HG03039 (cell line): ENCODE data around the gene SCAF11.
A peak's percentile ranks its signal among the peaks of the same experiment; 100 is the strongest.
"Not testable (repeated sequence)": the region's sequence is repeated elsewhere in the genome, so short reads cannot be mapped to it uniquely, and the experiment has no call there.

Source experiments
- ATAC-seq: cut with Tn5 transposase; IDR thresholded peaks from one replicate; pipeline ENCODE4 v1.9.1; 2021; ENCODE audit warnings: mild to moderate bottlenecking, moderate library complexity; ENCODE audit not compliant: unreplicated experiment

The SCAF11 gene, protein sequence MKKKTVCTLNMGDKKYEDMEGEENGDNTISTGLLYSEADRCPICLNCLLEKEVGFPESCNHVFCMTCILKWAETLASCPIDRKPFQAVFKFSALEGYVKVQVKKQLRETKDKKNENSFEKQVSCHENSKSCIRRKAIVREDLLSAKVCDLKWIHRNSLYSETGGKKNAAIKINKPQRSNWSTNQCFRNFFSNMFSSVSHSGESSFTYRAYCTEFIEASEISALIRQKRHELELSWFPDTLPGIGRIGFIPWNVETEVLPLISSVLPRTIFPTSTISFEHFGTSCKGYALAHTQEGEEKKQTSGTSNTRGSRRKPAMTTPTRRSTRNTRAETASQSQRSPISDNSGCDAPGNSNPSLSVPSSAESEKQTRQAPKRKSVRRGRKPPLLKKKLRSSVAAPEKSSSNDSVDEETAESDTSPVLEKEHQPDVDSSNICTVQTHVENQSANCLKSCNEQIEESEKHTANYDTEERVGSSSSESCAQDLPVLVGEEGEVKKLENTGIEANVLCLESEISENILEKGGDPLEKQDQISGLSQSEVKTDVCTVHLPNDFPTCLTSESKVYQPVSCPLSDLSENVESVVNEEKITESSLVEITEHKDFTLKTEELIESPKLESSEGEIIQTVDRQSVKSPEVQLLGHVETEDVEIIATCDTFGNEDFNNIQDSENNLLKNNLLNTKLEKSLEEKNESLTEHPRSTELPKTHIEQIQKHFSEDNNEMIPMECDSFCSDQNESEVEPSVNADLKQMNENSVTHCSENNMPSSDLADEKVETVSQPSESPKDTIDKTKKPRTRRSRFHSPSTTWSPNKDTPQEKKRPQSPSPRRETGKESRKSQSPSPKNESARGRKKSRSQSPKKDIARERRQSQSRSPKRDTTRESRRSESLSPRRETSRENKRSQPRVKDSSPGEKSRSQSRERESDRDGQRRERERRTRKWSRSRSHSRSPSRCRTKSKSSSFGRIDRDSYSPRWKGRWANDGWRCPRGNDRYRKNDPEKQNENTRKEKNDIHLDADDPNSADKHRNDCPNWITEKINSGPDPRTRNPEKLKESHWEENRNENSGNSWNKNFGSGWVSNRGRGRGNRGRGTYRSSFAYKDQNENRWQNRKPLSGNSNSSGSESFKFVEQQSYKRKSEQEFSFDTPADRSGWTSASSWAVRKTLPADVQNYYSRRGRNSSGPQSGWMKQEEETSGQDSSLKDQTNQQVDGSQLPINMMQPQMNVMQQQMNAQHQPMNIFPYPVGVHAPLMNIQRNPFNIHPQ (N-terminal part only)

DNA sequence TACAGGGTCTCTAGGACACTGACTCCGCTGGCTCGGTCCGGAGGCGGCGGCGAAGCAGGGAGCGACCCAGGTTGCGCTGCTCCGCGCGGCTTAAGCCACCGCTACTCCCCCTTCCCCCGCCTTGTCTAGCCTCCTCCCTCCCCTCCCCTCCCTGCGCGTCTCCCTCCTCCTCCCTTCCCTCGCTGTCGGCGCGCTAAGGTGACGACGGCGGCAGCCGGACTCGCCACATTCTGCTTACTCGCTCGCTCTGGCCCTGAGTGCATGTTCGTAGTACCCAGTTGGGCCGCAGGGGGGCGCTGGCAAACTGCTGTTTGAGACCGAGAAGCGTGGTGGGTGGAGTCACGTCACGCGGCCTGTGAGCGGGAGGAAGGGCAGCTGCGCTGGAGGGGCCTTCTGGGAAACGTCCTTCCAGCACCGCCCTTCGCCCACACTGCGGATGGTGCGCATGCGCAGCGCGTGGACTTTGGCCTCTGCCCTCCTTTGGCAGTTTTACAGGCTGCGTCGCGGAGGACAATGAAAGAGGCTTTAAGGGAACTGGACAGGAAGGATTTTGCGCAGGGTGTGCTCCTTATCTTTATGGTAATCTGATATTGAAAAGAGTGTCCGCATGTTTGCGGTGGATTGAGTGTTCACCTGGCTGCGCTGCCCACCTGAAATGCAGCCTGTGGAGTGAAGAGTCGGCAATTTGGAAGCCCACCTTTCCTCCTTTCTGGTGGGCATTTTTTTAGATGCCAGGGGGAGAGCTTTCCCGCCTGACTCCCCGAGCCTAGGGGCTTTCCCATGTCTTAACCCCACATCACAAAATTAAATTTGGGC, at the start of gene SCAF11:
SCAF11 (minus strand) TSS at position 107 of the 816 bp plus-strand sequence. CDS start 26,407 bp downstream, outside the sequence.
- ATAC-seq: peak; percentile 69

DNA sequence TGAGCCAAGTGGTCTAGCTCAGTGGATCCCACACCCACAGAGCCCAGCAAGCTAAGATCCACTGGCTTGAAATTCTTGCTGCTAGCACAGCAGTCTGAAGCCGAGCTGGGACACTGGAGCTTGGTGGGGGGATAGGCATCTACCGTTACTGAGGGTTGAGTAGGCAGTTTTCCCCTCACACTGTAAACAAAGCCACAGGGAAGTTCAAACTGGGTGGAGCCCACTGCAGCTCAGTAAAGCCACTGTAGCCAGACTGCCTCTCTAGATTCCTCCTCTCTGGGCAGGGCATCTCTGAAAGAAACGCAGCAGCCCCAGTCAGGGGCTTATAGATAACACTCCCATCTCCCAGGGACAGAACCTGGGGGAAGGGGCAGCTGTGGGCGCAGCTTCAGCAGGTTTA, 46.7 kb upstream of the SCAF11 start:
- not testable (repeated sequence) for ATAC-seq

DNA sequence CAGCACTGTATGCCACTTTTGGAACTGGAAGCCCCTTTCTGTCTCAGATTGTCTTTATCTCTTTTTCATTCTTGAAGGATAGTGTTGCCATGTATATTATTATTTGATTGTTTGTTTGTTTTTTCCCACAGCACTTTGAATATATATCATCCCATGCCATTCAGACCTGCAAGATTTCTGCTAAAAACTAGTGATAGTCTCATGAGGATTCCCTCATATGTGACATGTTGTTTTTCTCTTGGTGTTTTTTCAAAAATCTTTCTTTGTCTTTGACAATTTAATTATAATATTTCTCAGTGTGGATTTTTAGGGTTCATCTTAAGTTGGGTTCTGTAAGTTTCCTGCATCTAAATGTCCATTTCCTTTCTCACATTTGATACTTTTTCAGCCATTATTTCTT, 36.8 kb upstream of the SCAF11 start:
- no peak for ATAC-seq

DNA sequence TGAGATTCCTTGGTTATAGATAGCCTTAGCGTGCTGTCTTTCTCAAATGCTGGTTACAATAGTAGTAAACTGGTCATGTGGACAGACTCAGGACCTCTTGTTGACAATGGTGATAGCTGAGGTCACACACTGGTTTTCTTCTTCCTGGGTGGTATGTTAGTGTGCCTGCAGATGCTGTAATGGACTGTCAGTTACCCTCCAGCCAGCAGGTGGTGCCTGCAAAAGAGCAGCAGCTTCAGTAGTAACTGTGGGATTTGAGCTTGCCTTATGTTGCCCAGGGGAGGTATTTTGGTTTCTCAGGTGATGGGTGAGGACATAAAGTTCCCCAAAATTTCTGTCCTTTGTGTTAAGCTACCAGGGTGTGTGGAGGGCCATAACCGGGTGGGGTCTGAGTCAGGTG, 33.7 kb upstream of the SCAF11 start:
- no peak for ATAC-seq

DNA sequence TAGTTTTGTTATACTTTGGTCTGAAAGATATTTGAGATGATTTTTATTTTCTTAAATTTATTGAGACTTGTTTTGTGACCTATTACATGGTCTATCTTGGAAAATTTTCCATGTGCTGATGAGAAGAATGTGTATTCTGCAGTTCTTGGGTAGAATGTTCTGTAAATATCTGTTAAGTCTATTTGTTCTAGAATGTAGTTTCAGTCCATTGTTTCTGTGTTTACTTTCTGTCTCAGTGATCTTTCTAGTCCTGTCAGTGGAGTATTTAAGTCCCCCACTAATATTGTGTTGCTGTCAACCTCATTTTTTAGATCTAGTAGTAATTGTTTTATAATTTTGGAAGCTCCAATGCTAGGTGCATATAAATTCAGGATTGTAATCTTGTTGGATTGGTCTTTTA, 30.4 kb upstream of the SCAF11 start:
- no peak for ATAC-seq

DNA sequence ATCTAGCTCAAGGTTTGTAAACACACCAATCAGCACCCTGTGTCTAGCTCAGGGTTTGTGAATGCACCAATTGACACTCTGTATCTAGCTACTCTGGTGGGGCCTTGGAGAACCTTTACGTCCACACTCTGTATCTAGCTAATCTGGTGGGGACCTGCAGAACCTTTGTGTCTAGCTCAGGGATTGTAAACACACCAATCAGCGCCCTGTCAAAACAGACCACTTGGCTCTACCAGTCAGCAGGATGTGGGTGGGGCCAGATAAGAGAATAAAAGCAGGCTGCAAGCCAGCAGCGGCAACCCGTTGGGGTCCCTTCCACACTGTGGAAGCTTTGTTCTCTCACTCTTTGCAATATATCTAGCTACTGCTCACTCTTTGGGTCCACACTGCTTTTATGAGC, 28.3 kb upstream of the SCAF11 start:
- not testable (repeated sequence) for ATAC-seq

DNA sequence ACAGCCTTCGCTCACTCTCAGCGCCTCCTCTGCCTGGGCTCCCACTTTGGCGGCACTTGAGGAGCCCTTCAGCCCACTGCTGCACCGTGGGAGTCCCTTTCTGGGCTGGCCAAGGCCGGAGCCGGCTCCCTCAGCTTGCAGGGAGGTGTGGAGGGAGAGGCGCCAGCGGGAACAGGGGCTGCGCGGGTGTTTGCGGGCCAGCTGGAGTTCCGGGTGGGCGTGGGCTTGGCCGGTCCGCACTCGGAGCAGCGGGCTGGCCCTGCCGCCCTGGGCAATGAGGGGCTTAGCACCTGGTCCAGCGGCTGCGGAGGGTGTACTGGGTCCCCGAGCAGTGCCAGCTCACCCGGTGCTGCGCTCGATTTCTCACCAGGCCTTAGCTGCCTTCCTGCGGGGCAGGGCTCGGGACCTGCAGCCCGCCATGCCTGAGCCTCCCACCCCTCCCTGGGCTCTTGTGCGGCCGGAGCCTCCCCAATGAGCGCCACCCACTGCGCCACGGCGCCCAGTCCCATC, 27.5 kb upstream of the SCAF11 start:
- ATAC-seq: not testable (repeated sequence)

DNA sequence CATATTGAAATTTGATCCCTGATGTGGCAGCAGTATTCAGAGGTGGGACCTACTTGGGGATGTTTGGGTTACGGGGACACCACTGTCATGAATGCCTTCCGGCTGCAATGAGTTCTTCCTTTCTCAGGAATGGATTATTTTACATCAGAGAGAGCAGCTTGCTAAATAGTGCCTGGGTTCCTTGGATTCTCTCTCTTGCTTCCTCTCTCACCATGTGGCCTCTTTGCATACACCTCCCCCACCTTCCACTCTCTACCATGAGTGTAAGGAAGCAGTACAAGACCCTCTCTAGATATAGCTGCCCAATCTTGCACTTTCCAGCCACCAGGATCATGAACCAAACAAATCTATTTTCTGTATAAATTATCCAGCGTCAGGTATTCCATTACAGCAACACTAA, 15.4 kb upstream of the SCAF11 start:
- ATAC-seq: no peak

DNA sequence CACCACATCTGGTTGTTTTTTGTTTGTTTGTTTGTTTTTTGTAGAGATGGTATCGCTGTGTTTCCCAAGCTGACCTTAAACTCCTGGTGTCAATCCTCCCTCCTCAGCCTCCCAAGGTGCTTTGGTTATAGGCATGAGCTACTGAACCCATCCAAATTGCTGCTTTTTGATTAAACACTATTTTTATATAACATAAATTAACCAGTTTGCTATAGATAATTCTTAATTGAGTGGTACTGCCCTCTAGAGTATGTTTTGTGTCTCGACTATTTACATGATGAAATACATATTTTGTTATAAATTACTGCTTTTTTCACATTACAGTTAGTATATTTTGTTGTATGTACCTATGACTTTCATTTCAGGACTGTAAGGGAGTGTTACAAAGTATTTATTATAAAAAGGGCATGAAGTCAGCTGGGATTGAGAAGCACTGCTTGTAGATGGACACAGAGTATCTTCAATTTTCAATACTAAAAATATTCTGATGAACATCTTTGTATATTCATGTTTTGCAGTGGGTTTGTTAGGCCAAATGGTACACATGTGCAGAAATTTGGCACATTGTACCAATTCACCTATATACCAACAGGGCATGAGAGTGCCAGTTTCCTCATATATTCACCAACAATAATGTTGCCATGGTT, 14.9 kb upstream of the SCAF11 start:
- ATAC-seq: no peak

DNA sequence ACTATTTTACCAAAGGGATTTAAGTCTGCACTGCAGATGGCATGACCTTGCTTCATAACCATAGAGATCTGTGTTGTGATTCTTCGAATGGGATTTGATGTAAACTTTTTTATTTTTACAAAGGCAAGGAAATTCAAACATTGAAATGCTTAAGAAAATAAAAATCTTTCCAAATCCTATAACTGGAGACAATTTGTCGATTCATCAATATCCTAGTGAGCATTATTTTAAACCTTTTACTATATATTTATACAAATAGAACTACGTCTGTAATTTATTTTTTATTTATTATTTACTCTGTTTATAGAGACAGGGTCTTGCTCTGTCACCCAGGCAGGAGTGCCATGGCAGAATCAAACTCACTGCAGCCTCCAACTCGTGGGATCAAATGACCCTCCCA, 14.3 kb upstream of the SCAF11 start:
- ATAC-seq: no peak

DNA sequence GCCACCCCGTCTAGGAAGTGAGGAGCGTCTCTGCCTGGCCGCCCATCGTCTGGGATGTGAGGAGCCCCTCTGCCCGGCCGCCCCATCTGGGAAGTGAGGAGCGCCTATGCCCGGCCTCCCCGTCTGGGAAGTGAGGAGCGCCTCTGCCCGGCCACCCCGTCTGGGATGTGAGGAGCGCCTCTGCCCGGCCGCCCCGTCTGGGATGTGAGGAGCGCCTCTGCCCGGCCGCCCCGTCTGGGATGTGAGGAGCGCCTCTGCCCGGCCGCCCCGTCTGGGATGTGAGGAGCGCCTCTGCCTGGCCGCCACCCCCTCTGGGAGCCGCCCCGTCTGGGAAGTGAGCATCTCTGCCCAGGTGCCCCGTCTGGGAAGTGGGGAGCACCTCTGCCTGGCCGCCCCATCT, 9.7 kb upstream of the SCAF11 start:
- not testable (repeated sequence) for ATAC-seq

DNA sequence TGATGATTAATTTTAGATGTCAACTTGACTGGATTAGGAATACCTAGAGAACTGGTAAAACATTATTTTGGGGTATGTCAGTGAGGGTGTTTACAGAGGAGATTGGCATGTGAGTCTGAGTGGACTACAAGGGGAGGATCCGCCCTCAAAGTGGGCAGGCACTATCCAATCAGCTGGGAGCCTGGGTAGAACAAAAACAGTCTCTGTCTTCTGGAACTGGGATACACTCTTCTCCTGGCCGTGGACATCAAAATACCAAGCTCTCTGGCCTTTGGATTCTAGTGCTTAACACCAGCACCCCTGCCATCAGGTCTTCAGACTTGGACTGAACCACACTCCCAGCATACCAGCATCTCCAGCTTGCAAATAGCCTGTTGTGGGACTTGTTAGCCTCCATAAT, 4.4 kb upstream of the SCAF11 start:
- ATAC-seq: no peak

DNA sequence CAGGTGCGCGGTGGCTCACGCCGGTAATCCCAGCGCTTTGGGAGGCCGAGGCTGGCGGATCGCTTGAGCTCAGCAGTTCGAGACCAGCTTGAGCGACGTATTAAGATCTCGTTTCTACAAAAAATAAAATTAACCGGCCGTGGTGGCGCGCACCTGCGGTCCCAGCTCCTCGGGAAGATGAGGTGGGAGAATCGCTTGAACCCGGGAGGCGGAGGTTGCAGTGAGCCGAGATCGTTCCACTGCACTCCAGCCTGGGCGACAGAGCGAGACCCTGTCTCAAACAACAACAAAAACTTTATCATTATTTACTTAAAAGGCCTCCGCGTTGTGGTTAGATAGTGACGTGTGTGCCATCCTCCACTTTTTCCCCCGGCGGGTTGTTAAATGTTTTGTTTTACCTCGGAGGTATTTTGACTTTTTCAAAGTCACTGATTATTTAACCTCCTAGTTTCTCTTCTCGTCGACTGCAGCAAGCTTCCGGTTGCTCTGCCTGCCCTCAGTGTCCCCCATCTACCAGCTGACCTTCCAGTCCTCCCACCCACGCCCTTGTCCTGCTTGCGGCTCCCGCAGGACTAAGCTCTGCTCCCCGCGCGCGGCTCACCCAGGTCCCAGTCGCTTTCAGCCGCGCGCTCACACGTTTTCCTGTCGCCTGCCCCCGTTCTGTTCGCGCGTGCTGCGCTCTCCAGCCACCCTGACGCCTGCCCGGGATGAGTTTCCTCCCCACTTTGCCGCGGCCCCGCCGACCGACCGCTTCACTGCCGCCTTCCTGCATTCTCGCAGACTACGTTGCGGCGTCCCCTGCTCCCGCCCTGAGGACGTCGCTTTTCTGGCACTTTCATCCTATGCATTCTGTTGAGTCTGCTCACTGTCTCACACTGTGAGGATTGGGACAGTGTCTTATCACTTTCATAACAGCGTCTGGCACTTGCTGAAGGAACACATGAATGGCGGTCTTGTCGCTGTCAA, 1.2 kb upstream of the SCAF11 start:
- no peak for ATAC-seq

DNA sequence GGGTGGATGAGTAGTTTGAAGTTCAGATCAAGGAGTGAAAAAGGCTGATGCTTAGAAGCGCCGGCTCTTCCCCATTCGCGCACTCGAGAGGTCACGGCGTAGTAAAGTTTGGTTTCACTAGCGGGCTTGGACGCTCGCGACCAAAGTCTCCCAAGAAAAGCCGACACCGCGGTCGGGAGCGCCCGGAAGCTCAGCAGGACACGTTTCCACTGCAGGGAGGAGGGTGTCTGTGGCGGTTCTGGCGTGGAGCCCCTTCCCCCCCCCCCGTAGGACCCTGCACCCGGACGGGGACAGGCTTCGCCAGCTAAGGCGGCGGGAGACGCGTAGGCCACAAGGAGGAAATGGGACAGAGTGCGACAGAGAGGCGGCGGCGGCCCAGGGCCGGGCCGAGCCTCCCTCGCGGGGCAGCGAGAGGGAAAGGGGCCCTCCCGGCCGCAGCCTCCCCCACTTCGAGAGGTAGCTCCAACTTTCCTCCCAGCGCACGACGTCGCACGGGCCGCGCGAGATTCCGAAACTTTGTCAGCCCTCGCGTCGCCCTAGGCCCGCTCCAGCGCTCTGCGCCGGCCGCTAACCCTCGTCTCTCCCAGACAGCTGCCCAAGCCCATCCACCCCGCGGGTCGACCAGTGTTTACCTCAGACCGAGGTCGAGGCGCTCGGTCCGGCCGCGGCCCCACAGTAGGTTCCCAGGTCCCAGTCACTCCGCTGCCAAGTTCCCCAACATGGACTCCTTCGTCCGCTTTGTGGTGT, 480 bp downstream of the SCAF11 start:
- ATAC-seq: peak; percentile 21

DNA sequence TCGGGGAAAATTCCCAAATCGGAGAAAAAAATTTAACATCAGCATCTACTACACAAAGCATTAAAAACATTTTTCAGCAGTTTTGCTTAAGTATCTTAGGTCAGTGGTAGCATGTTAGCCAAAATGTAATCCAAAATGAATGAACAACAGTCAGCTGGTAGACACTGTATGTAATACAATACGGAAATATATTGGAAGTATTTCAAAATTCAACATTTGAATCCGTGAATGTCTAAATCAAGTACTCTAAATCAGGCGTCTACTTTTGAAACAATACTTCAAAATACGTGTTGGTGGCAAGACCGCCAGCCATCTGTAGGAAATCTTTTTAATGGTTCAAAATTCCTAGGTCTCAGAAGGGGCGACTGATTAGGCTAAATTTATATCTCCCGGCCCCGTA, 1.1 kb downstream of the SCAF11 start:
- no peak for ATAC-seq

DNA sequence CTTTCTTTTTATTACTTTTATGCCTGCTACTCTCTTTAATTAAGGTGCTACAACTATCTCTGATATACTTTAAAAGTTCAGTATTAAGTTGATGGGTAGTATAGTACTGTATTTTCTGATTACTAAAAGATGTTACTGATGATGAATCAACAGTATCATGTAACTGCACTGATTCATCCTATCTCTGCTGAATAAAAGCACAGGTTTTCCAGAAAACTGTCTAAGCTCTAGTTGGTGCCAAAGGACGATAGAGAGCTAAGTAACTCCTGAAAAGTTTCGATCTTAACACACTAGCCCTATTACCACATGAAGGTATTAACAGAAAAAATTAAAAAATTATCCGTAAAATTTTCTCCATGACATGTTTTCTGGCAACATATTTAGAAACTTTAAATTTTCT, 2.1 kb downstream of the SCAF11 start:
- ATAC-seq: no peak

DNA sequence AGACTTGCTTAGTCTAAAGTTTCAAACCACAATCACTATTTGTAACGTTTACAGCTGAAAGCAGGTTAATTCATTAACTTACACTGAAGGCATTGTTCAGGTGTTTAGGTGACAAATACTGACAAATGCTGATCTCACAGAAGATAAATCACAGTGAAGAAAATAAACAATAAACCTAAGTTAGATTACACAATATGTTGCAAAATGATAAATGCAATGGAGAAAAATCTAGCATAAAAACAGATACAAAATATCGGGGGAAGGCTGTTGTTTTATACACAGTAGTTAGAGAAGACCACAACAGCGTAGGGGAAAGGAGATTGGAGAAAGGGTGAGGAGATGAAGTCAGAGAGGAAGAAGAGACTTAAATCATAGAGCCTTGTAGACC, 3.0 kb downstream of the SCAF11 start:
- no peak for ATAC-seq
